Thymus (tissue), 11 donors: ENCODE data around the gene TEX19. TPM values are rescaled to one million over a fixed set of nuclear protein-coding genes. Genes with fewer than 3 reads are reported as not detected.

Source experiments
- DNase-seq, 9 donors: peaks; one replicate each; pipeline ENCODE4 v3.0.0-alpha.2; 2013; ENCODE audit warnings: low spot score in 9 of 9, low read depth in 6 of 9, missing footprints in 1 of 9
- H3K27ac ChIP-seq, 2 donors: one replicate each; pipeline ENCODE4 v1.5.1; 2013; ENCODE audit warnings: control low read depth in 1 of 2, low read depth in 1 of 2, low read length in 1 of 2, mild to moderate bottlenecking in 1 of 2, moderate library complexity in 1 of 2
- H3K27me3 ChIP-seq, 2 donors: one replicate each; pipeline ENCODE4 v1.5.1; 2013; ENCODE audit warnings: low read length in 1 of 2; ENCODE audit not compliant: control insufficient read depth in 2 of 2, insufficient read depth in 1 of 2
- H3K36me3 ChIP-seq, 2 donors: one replicate each; pipeline ENCODE4 v1.5.1; 2013; ENCODE audit warnings: low read length in 1 of 2, mild to moderate bottlenecking in 1 of 2, moderate library complexity in 1 of 2; ENCODE audit not compliant: control insufficient read depth in 2 of 2, insufficient read depth in 2 of 2
- H3K4me1 ChIP-seq, 2 donors: one replicate each; pipeline ENCODE4 v1.5.1; 2013; ENCODE audit warnings: low read length in 2 of 2; ENCODE audit not compliant: control insufficient read depth in 2 of 2, insufficient read depth in 2 of 2
- H3K4me3 ChIP-seq, 2 donors: one replicate each; pipeline ENCODE4 v1.5.1; 2013; ENCODE audit warnings: low read length in 2 of 2, control low read depth in 1 of 2, mild to moderate bottlenecking in 1 of 2
- H3K9me3 ChIP-seq, 2 donors: one replicate each; pipeline ENCODE4 v1.5.1; 2013; ENCODE audit warnings: low read length in 1 of 2, mild to moderate bottlenecking in 1 of 2; ENCODE audit not compliant: control insufficient read depth in 2 of 2, insufficient read depth in 1 of 2
- WGBS: extraction: QIAGEN DNeasy Blood & Tissue Kit; methylation state at CpG from one replicate; pipeline ENCODE4 v1.1.7; 2013; 5-methylcytosine and 5-hydroxymethylcytosine counted together
- polyA plus RNA-seq: library from polyadenylated mRNA; stranded (reverse); fragments of 200-250 nt; gene quantifications from one replicate; pipeline ENCODE4 v1.2.3, GENCODE V29; 2013
- total RNA-seq: library from RNA; stranded (reverse); fragments of 120-200 nt; gene quantifications from one replicate; pipeline ENCODE4 v1.2.4, GENCODE V29; 2013
- donor health status: healthy.

Gene TEX19
- total and polyA plus RNA-seq, 2 donors: 0.02 to 0.57 TPM

DNA sequence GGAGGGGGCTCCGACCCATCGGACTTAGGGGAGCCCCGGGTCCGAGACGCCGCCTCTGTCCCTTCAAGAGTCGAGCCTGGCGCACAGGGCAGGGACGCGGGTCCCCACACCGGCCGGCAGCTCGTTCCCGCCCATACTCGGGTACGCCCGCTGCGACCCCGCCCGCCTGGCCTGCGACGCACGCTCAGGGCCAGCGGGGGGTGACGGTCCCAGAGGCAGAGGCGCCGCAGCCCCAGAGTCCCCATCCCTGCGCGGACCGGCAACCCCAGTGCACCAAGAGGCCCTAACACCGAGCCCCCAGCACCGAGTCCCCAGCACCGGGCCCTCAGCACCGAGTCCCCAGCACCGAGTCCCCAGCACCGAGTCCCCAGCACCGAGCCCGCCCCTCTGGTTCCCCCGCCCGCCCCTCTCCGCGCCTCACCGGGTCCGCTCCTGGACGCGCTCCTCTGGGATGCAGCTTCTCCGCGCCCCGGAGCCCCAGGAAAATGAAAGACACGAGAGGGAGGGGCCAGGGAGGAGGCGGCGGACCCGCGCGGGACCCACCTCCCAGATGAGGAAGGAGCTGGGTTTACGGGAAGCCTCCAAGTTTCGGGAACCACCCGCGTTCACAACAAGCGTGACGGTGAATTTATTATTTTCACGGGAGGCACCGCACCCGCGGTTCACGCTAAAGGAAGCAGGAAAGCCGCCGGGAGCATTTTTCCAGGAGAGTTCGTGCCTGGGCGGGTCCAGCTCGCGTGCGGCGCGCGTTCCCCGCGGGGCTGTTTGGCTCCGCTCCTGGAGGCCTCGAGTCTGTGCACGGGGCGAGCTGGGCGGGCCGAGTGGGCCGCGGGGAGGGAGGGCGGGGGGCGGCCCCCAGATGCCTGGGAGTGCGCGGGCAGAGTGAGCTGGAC, 25.5 kb upstream of the TEX19 start, which contains the start of gene SECTM1:
TSS of gene SECTM1 (minus strand) at position 488 of the 893 bp plus-strand sequence. CDS start 6,526 bp downstream, outside the sequence.
- H3K4me1 ChIP-seq: peaks cover 23 to 62% of the 10 kb centered on the region in 2 donors
- WGBS: 5% methylated on average over 90 of the region's 90 CpGs
- DNase-seq: no peak

GRCh38 chr17:82334204-82334621, 24.8 kb upstream of the TEX19 start:
- Histone ChIP-seq H3K27ac (no peak overlapping the region), H3K4me3 (peak overlapping the region in 1 of 2 donors; percentile 58), H3K4me1 (peaks cover 23 to 62% of the 10 kb centered on the region in 2 donors), H3K36me3 (no peaks in the 10 kb centered on the region), H3K27me3 (peaks cover 28 to 54% of the 10 kb centered on the region in 2 donors), H3K9me3 (peaks cover 0 to 10% of the 10 kb centered on the region in 2 donors)
- no peak for DNase-seq
- WGBS: 50% methylated on average over 25 of the region's 25 CpGs

More for the DNA sequence above, 25.5 kb upstream of the TEX19 start, which contains the start of gene SECTM1:
- peak within 1 kb of the TSS in 1 of 2 donors; percentile 56 for H3K27ac ChIP-seq
- peaks cover 0 to 10% of the 10 kb centered on the region in 2 donors for H3K9me3 ChIP-seq
- peaks cover 28 to 54% of the 10 kb centered on the region in 2 donors for H3K27me3 ChIP-seq
- H3K4me3 ChIP-seq: peak within 1 kb of the TSS; percentile 38 to 58
- no peaks in the 10 kb centered on the region for H3K36me3 ChIP-seq

DNA sequence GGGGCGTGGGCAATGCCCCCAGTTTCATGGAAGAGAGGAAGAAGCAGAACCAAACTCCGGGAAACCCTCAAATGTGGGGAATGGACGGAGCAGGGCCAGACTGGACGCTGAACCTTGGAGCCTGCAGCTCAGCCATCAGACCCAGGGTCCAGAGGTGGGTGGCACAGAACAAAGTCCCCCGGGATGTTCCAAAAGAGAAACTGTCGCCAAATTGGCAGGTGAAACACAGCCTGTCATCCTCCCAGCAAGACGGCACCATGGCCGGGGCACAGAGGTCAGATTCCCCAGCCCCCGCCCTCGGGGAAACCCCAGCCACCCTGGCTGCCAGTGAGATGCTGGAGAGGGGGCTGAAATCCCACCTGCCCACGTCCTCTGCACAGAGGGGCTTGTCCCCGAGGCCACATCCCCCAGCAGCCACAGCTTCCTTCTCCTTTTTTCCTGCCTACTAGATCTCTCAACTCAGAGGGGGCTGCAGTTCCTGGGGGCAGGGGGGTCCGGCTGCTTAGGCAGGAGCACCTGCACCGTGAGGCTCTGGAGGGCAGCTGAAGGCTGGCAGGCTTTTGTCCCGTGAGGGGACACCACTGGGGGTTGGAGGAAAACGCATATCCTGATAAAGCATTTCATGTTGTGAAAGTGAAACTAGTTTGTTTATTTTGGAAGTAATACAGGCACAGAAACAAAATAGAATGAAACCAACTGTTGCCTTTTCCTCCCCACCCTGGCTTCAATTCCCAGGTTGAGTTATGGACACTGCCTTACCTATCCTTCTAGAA, 24.2 kb upstream of the TEX19 start:
- H3K27ac ChIP-seq: peak overlapping the region in 1 of 2 donors; percentile 28
- H3K4me3 ChIP-seq: peak overlapping the region; percentile 38 to 58
- H3K4me1 ChIP-seq: peaks cover 23 to 66% of the 10 kb centered on the region in 2 donors
- peak in 1 of 9 donors; percentile 61 for DNase-seq
- no peaks in the 10 kb centered on the region for H3K36me3 ChIP-seq
- peaks cover 0 to 10% of the 10 kb centered on the region in 2 donors for H3K9me3 ChIP-seq
- 15% methylated on average over 16 of the region's 16 CpGs for WGBS
- H3K27me3 ChIP-seq: peaks cover 28 to 54% of the 10 kb centered on the region in 2 donors

DNA sequence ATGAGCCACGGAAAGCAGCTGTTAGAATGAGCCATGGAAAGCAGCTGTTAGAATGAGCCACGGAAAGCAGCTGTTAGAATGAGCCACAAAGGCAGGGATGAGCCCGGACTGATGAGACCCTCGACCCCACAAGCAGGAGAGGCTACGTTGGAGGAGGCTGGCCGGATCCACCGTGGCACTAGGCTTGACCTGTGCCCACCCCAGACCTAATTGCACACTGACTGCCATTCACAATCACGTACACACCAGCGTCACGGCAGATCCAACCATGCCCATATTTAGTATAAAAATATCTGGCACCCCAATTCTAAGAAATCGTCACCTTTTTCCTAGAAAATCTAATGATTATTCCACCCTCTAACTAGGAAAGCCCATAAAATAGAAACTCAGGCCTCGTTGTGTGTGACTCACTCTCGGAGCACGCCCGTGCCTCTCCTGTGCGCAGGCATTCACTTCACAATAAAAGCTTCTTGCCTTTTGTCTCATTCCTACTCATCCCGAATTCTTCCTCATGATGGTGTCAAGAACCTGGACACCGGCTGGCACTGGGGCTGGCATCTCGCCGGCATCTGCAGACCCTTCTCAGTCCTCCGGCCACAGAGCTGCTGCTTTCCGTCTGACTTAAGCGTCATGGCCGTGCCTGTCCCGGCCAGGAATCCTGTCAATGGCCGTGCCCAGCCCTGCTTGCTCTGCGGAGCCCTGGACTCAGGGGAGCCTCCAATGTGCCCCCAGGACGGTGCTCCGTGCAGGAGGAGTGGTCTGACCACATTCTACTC, 20.0 kb upstream of the TEX19 start:
- Histone ChIP-seq H3K4me1 (peaks cover 12 to 39% of the 10 kb centered on the region in 2 donors), H3K36me3 (no peaks in the 10 kb centered on the region), H3K27ac (no peak overlapping the region), H3K9me3 (peaks cover 0 to 17% of the 10 kb centered on the region in 2 donors), H3K4me3 (no peak overlapping the region), H3K27me3 (peaks cover 4 to 12% of the 10 kb centered on the region in 2 donors)
- WGBS: 79% methylated on average over 29 of the region's 29 CpGs
- DNase-seq: no peak

DNA sequence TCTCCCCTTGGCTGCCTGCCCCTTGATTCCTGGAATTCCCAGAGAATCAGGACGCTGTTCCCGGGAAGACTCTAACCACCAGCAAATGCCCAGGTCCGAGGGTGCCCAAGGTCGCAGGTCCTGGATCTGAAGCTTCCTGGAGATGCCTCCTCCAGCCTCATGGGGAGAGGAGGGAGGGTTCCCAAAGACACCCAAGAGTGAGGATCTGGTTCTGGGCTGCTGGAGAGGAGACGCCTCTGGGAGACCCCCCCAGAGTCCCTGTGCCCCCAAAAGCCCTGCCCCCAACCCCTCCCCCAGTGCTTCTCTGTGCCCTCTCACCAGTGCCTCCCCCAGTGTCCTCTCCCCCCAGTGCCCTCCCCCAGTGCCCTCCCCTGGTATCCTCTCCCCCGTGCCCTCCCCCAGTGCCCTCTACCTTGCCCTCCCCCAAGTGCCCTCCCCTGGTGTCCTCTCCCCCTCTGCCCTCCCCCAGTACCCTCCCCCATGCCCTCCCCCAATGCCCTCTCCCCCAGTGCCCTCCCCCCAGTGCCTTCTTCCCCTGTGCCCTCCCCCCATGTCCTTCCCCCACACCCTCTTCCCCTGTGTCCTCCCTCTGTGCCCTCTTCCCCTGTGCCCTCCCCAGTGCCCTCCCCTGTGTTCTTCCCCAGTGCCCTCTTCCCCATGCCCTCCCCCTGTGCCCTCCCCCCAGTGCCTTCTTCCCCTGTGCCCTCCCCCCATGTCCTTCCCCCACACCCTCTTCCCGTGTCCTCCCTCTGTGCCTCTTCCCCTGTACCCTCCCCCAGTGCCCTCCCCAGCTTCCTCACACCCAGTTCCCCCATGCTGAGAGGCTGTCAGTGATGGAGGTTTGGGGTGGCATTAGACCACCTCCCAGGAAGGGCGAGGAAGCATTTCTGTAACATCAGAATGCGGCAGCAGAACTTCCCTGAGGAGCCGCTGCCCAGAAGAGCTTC, 19.1 kb upstream of the TEX19 start:
- no peak overlapping the region for H3K4me3 ChIP-seq
- no peaks in the 10 kb centered on the region for H3K36me3 ChIP-seq
- peaks cover 4 to 37% of the 10 kb centered on the region in 2 donors for H3K4me1 ChIP-seq
- peaks cover 0 to 3% of the 10 kb centered on the region in 2 donors for H3K27me3 ChIP-seq
- no peak for DNase-seq
- no peak overlapping the region for H3K27ac ChIP-seq
- H3K9me3 ChIP-seq: peaks cover 2 to 17% of the 10 kb centered on the region in 2 donors
- WGBS: 83% methylated on average over 10 of the region's 10 CpGs

DNA sequence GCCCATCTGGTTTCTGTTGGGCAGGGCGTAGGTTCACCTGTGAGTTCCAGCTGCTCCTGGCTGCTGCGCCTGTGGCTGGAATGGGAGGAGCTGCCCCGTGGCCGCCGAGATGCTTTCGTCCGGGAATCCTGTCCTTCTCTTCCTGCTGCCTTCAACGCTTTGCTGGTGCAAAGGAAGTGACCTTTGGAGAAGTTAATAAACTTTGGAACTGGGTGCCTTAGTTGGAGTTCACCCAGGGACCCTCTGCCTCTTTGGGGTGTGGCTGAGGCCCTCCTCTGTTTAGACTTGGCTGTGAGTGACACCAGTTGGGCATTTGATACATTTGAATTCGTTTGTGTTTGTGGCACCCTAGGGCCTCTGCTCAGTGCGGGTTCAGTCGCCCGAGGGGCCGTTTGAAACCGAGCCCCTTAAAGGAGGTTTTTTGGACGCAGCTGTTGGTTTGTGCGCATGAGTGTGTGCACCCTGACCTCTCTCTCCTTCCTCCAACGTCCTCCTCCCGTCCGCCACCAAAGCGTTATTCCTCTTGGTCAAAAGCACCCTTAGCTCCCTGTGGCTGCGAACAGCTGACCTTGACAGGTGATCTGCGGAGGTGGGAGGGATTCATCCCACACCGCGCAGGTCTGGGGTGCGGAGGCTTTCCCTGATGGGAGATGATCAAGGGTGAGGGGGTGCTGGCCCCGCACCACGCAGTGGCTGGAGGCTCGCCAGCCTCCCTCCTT, 16.5 kb upstream of the TEX19 start:
- WGBS: 93% methylated on average over 28 of the region's 28 CpGs
- Histone ChIP-seq H3K36me3 (no peaks in the 10 kb centered on the region), H3K4me1 (peaks cover 0 to 27% of the 10 kb centered on the region in 2 donors), H3K27ac (no peak overlapping the region), H3K9me3 (peaks cover 2 to 17% of the 10 kb centered on the region in 2 donors), H3K27me3 (peaks cover 0 to 9% of the 10 kb centered on the region in 2 donors), H3K4me3 (no peak overlapping the region)
- no peak for DNase-seq

GRCh38 chr17:82343560-82343959, 15.5 kb upstream of the TEX19 start:
- WGBS: 97% methylated on average over 5 of the region's 5 CpGs
- Histone ChIP-seq H3K27ac (no peak overlapping the region), H3K36me3 (no peaks in the 10 kb centered on the region), H3K4me1 (peaks cover 0 to 21% of the 10 kb centered on the region in 2 donors), H3K4me3 (no peak overlapping the region), H3K27me3 (peaks cover 0 to 14% of the 10 kb centered on the region in 2 donors), H3K9me3 (peaks cover 2 to 17% of the 10 kb centered on the region in 2 donors)
- DNase-seq: no peak
